Activated gamma-delta T cell treated with Interleukin-2 at 50 U/mL for 16 hours (primary cell): ENCODE results near the gene NDEL1.

Experiments
- DNase-seq: peaks from one replicate; pipeline ENCODE4 v3.0.0-alpha.2; 2020

Gene NDEL1

GRCh38 chr17:8459831-8460230 lies 24.1 kb downstream of the NDEL1 start:
- no peak for DNase-seq

- no peak for DNase-seq
Observed at GRCh38 chr17:8462564-8462963, 26.9 kb downstream of the NDEL1 start.

DNA sequence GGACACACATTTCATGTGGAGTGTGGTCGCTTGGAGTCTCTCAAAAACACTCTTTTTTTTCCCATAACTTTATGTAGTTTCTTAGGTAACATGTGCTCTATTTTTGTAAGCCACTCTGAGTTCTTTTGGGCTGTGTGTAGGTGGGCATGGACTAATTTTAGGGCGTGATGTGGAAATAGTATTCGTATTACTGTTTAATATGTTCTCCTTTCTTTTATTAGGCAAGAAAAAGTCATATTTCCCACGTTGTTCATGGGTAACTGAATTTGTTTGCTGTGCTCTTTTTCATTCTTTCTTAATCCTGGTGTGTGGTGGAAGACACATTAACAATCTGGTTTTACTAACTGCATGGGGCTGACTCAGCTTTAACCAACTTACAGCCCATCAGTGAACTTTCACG lies 27.4 kb downstream of the NDEL1 start:
- no peak for DNase-seq

GRCh38 chr17:8464941-8465340 lies 29.3 kb downstream of the NDEL1 start:
- no peak for DNase-seq

DNA sequence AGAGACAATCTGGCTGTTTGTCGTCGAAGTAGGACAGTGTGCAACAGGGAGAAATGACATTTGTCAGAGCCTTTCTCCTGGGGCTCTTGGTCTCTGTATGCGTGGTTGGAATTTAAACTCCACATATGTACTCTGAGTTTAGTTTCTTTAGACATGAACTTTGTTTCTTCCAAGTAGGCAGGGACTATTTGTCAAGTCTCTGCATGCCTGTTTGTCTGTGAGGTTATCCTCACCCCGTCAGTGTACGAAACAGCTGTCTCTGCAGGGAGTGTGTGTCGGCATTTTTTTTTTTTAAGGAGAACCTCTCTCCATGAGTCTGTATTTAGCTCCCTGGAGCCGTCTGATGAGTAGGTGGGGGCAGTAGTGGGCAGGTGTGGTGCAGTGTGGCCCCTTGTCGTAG lies 29.7 kb downstream of the NDEL1 start:
- no peak for DNase-seq

DNA sequence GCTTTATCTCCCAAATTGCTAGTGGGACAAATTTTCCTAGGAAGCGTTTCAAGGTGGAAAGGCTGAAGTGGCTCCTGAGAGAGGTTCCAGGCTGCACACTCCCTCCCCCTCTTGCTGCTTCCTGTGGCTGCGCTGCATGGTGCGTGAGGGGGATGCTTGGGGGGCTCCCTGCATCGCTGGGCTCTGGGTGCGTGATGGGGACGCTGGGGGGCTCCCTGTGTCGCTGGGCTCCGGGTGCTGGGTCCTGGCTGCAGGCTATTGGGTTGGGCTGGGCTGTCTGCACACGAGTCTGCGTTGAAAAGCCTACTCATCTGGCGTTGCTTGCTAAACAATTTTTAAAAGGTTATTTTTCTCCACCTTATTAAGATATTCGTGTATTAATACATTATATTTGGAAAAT lies 30.1 kb downstream of the NDEL1 start:
- no peak for DNase-seq

DNA sequence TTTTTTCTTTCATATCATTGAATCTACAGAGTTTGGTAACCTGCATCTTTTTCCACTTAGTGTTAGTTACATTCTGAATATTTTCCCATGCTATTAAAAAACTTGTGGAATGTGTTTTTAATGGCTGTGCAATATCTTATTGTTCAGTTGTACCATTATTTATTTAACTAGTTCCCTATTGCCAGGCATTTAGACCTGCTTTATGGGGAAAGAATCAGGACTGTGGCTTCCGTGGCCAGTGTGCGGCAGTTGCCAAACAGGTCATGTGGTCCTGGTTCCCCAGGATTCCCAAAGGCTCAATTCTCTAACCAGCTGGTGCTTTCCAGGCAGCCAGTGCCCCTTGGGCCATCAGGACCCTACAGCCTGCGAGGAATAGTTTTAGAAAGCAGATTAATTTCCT lies 30.8 kb downstream of the NDEL1 start:
- DNase-seq = no peak

- no peak for DNase-seq
Observed at GRCh38 chr17:8466873-8467272, 31.2 kb downstream of the NDEL1 start.

- no peak for DNase-seq
Observed at GRCh38 chr17:8467527-8467926, 31.8 kb downstream of the NDEL1 start.

DNA sequence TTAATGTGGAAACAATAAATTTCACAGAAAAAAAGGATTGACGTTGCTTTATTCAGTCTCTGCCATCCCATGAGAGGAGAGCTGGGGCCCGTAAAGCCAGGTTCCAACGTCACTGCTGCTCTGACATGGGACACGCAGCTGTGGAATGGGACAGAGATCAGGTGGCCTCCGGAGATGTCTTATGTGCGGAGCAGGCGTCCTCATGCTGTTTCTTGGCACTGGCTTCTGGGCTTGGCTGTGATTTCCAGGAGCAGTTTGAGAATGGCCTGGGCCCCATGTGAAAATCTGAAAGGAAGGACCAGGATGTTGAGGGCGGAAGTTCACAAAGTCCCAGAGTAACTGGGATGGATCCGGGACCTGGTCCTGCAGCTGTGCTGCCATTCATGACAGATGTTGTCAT lies 32.4 kb downstream of the NDEL1 start:
- no peak for DNase-seq

- DNase-seq = no peak
Observed at GRCh38 chr17:8468980-8469379, 33.3 kb downstream of the NDEL1 start.

DNA sequence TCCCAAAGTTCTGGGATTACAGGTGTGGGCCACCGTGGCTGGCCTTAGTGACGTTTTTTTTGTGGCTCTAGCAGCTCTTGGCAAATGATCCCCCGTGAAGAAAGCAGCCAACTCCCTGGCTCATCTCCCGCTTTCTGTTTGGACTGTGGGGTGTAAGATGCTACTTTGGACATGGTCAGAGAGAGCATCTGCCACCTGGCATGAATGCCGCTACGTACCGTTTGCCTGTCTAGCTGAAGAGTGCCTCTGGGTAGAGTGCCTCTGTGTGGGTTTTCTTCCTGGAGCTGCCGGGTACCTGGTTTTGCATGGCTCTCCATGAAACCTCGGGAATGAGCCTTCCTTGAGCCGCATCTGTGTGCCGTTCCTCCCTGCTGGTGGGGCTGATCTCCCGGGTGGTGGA lies 34.3 kb downstream of the NDEL1 start:
- DNase-seq = no peak

DNA sequence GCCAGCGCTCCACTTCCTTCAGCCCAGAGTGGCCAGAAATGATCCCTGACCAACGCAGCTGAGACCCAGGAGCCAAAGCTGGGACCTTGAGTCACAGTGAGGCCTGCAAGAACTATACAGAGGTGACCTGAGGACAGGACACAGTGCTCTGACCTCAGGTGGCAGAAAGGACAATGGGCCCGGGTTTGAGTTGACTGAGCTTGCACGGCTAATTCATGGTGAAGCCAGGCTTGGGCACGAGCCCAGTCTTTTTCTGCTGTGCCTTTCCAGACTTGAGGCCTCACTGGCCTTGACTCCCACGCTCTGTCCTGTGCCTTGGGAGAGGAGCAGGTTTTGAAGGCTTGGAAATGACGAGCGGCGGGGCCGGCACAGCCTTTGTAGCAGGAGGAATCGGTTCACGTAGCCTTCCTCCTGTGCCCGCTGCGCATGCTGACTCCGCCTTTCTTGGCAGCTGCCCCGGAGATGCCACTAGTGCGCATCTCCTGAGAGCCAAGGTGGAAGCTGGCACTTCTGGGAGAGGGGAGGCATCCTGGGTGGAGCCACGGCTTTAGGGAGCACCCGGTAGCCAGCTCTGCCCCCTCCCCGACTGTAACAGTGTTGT lies 34.9 kb downstream of the NDEL1 start:
- DNase-seq = no peak

- DNase-seq = no peak
Observed at GRCh38 chr17:8472663-8473062, 37.0 kb downstream of the NDEL1 start.

- no peak for DNase-seq
Observed at GRCh38 chr17:8473451-8474192, 37.9 kb downstream of the NDEL1 start.

DNA sequence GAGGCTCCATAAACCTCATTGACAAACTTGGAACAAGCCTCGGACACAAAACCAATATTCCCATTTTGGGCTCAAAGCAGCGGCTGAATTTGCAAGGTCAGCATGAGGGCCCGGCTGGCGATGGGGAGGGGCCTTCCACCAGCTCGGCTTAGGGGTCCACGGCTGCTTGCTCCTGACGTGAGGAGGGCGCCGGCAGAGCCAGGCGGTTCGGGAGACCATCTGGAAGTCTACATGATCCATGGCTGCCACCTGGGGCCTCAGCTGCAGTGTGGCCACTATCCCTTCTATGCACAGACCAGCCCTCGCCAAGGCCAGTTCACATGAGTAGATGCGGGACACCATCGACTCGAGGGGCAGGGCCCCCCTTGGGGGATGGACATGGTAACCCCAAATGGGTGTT lies 39.1 kb downstream of the NDEL1 start:
- no peak for DNase-seq

- DNase-seq = no peak
Observed at GRCh38 chr17:8475227-8475626, 39.5 kb downstream of the NDEL1 start.

DNA sequence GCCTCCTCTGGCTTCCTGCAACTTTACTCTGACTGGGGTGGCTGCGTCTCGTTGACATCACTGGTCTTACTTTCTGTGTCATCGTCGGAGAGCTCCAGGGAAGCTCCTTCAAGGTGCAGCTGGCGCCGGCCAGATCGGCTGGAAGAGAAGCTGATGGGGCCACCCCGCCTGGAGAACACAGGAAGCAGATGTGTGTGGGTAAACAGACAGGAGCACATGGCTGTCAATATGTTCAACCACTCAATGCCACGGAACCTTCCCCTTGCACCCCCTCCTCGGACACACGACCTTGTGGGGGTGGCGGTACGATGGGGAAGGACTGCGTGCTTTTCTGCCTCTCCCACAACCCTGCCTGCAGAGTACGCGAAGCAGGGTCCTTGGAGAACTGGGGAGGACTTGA lies 40.1 kb downstream of the NDEL1 start:
- no peak for DNase-seq

DNA sequence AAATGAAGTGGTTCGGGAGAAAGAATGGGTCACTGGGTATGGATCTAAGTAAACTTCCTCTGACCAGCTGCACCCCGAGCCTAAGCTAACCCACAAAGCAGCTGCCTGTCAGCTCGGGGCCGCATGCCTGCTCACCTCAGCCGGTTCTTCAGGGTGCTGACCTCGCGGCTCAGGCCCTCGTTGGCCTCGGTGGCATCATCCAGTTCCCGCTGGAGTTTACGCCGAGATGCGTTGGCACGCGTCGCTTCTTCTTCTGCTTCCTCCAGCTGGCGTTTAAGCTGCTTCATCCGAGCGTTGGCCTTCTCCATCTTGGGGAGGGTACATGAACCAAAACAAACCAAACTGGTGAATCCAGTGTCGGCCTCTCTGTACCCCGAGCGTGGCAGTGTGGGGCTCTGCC lies 41.1 kb downstream of the NDEL1 start:
- no peak for DNase-seq

- DNase-seq = no peak
Observed at GRCh38 chr17:8477171-8477570, 41.5 kb downstream of the NDEL1 start.

DNA sequence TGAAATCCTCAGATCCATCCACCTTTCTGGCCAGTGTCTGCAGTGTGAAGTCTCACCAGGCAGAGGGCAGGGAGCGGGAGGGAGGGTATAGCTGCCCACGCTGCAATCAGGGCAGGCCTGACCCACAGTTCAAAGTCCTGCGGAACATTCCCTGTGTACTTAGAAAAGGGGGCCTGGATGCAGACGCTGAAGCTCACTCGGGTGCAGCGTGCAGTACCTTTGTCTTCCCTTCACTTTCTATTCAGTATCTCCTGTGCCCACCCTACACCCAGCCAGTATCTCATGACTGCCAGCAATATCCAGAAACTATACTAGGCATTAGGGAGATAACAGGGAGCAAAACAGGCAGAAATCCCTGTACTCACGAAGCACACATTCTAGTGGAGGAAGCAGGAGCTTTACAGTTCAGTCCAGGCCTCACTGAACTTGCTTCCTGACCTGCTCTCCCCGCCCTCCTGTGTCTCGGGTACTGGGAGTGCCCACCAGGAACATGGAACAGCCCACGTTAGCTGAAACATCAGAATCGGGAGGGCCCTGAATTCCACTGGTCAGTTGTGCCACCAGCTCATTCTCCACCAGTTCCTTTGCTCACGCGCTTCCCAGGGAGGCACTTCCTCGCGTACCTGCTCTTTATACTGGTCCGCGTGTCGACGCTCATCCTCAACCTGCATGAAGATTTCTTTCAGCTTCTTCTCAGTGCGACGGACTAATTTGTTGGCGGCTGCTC lies 42.2 kb downstream of the NDEL1 start:
- DNase-seq = no peak

- DNase-seq = no peak
Observed at GRCh38 chr17:8479431-8479947, 43.8 kb downstream of the NDEL1 start.

GRCh38 chr17:8480011-8480976 lies 44.6 kb downstream of the NDEL1 start:
- DNase-seq = no peak
